ENCODE measurements around the gene FAM184A.

FAM184A gene

GRCh38 chr6:118933855-118934460 lies 144.5 kb downstream of the FAM184A start:
- peak overlapping the region; percentile 93 for H3K4me3 ChIP-seq (ENCODE audit: low read depth, low read length)
- DNase-seq = no peak
- H3K27me3 ChIP-seq = no peaks in the 10 kb centered on the region
- H3K4me1 ChIP-seq = no peaks in the 10 kb centered on the region
- no peaks in the 10 kb centered on the region for H3K9me3 ChIP-seq
- TF ChIP-seq, protein P1, sequence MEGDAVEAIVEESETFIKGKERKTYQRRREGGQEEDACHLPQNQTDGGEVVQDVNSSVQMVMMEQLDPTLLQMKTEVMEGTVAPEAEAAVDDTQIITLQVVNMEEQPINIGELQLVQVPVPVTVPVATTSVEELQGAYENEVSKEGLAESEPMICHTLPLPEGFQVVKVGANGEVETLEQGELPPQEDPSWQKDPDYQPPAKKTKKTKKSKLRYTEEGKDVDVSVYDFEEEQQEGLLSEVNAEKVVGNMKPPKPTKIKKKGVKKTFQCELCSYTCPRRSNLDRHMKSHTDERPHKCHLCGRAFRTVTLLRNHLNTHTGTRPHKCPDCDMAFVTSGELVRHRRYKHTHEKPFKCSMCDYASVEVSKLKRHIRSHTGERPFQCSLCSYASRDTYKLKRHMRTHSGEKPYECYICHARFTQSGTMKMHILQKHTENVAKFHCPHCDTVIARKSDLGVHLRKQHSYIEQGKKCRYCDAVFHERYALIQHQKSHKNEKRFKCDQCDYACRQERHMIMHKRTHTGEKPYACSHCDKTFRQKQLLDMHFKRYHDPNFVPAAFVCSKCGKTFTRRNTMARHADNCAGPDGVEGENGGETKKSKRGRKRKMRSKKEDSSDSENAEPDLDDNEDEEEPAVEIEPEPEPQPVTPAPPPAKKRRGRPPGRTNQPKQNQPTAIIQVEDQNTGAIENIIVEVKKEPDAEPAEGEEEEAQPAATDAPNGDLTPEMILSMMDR (IDR thresholded peaks at IDR 0.05; ENCODE audit: low read depth, low read length) = no peak
- H3K36me3 ChIP-seq = no peaks in the 10 kb centered on the region

- no peak for DNase-seq
- H3K4me1 ChIP-seq = no peaks in the 10 kb centered on the region
- H3K9me3 ChIP-seq = no peaks in the 10 kb centered on the region
- H3K27me3 ChIP-seq = no peaks in the 10 kb centered on the region
- no peaks in the 10 kb centered on the region for H3K36me3 ChIP-seq
- no peak overlapping the region for H3K4me3 ChIP-seq (ENCODE audit: low read depth, low read length)
- TF ChIP-seq, protein P1 (IDR thresholded peaks at IDR 0.05; ENCODE audit: low read depth, low read length) = no peak
Observed at GRCh38 chr6:118932421-118932820, 146.0 kb downstream of the FAM184A start.

- Histone ChIP-seq H3K4me1 (no peaks in the 10 kb centered on the region), H3K4me3 (ENCODE audit: low read depth, low read length) (no peak overlapping the region), H3K9me3 (no peaks in the 10 kb centered on the region), H3K36me3 (no peaks in the 10 kb centered on the region; the same call in 1 of the 2 replicates), H3K27me3 (no peaks in the 10 kb centered on the region)
- DNase-seq = no peak
- TF ChIP-seq, protein P1 (IDR thresholded peaks at IDR 0.05; ENCODE audit: low read depth, low read length) = no peak
Observed at GRCh38 chr6:118931436-118931835, 147.0 kb downstream of the FAM184A start.

DNA sequence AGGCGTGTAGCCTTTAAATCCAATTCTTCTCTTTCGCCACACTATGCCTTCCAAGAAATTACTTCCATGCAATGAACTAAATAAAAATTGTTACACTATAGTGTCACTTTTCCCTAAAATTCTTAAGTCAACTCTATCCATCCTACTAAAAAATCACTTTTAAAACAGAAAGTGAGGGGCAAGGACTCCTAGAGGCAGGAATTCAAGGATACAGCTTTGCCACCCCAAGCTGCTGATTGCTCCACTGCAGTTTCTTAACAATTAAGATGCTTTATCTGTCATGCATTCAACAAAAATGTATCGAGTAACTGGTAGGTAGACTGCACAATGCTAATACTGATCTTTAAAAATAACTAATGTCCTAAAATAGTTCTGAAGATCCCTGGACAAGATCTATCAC lies 147.8 kb downstream of the FAM184A start:
- TF ChIP-seq, protein P1 (IDR thresholded peaks at IDR 0.05; ENCODE audit: low read depth, low read length) = no peak
- Histone ChIP-seq H3K36me3 (no peaks in the 10 kb centered on the region; the same call in 1 of the 2 replicates), H3K4me3 (ENCODE audit: low read depth, low read length) (no peak overlapping the region), H3K9me3 (no peaks in the 10 kb centered on the region), H3K27me3 (no peaks in the 10 kb centered on the region), H3K4me1 (no peaks in the 10 kb centered on the region)
- DNase-seq = no peak

DNA sequence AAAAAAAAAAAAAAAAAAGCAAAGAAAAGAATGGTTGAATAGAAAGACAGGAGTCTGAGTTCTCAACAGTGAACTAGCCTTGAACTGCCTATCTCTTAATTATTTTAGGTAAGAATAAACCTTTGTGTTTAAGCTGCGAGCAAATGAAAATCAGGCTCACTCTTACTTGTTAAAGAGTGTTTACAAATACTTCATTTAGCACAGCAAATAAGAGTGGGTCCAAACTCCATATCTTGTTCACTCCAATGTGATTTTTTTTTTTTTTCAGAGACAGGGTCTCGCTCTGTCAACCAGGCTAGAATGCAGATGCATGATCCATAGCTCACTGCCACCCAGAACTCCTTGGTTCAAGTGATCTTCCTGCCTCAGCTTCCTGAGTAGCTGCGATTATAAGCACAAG lies 155.4 kb downstream of the FAM184A start:
- Histone ChIP-seq H3K27me3 (no peaks in the 10 kb centered on the region), H3K36me3 (peaks cover 10% of the 10 kb centered on the region), H3K4me1 (no peaks in the 10 kb centered on the region), H3K4me3 (ENCODE audit: low read depth, low read length) (no peak overlapping the region), H3K9me3 (no peaks in the 10 kb centered on the region)
- TF ChIP-seq, protein P1 (IDR thresholded peaks at IDR 0.05; ENCODE audit: low read depth, low read length) = no peak
- no peak for DNase-seq

- no peak overlapping the region for H3K4me3 ChIP-seq (ENCODE audit: low read depth, low read length)
- H3K9me3 ChIP-seq = no peaks in the 10 kb centered on the region
- no peaks in the 10 kb centered on the region for H3K4me1 ChIP-seq
- TF ChIP-seq, protein P1 (IDR thresholded peaks at IDR 0.05; ENCODE audit: low read depth, low read length) = no peak
- no peaks in the 10 kb centered on the region for H3K27me3 ChIP-seq
- peaks cover 10% of the 10 kb centered on the region for H3K36me3 ChIP-seq
- DNase-seq = no peak
Observed at GRCh38 chr6:118921084-118921483, 157.4 kb downstream of the FAM184A start.

All from BE2C (cell line).